GM23248 (cell line): ENCODE data around the gene CCDC180. TPM values are rescaled to one million over a fixed set of nuclear protein-coding genes. Genes with fewer than 3 reads are reported as not detected.

Experiments
- DNase-seq: peaks from one replicate; pipeline ENCODE4 v3.0.0-alpha.2; 2015
- H2AFZ ChIP-seq: fragments of 200-600 bp; sonication (generic); 2 replicates; pipeline ENCODE4 v1.6.1; 2016; ENCODE audit warnings: antibody characterized with exemption
- H3F3A ChIP-seq: fragments of 200-600 bp; sonication (generic); 2 replicates; pipeline ENCODE4 v1.6.1; 2016; ENCODE audit warnings: mild to moderate bottlenecking, antibody characterized with exemption, mixed run types; ENCODE audit not compliant: insufficient read depth
- H3K27ac ChIP-seq: fragments of 200-600 bp; sonication (generic); 2 replicates; pipeline ENCODE4 v1.5.1; 2016; ENCODE audit warnings: mild to moderate bottlenecking
- H3K27me3 ChIP-seq: fragments of 200-600 bp; sonication (generic); replicated peaks from 2 replicates; pipeline ENCODE4 v1.6.1; 2016; ENCODE audit warnings: mild to moderate bottlenecking; ENCODE audit not compliant: insufficient read depth
- H3K36me3 ChIP-seq: fragments of 200-600 bp; sonication (generic); 2 replicates; pipeline ENCODE4 v1.6.1; 2016; ENCODE audit warnings: low read depth, mild to moderate bottlenecking
- H3K4me1 ChIP-seq: fragments of 200-600 bp; sonication (generic); 2 replicates; pipeline ENCODE4 v1.6.1; 2016; ENCODE audit warnings: mild to moderate bottlenecking; ENCODE audit not compliant: insufficient read depth
- H3K4me2 ChIP-seq: fragments of 200-600 bp; sonication (generic); one replicate; pipeline ENCODE4 v1.6.1; 2016; ENCODE audit warnings: mild to moderate bottlenecking; ENCODE audit not compliant: unreplicated experiment
- H3K4me3 ChIP-seq: fragments of 200-600 bp; sonication (generic); 2 replicates; pipeline ENCODE4 v1.5.1; 2016; ENCODE audit warnings: mild to moderate bottlenecking
- H3K79me2 ChIP-seq: fragments of 200-600 bp; sonication (generic); 2 replicates; pipeline ENCODE4 v1.6.1; 2016; ENCODE audit warnings: mild to moderate bottlenecking; ENCODE audit not compliant: insufficient read depth
- H3K9ac ChIP-seq: fragments of 200-600 bp; sonication (generic); 2 replicates; pipeline ENCODE4 v1.6.1; 2016; ENCODE audit warnings: mild to moderate bottlenecking
- H3K9me2 ChIP-seq: fragments of 200-600 bp; sonication (generic); 2 replicates; pipeline ENCODE4 v1.6.1; 2016; ENCODE audit warnings: mixed run types, mild to moderate bottlenecking, moderate library complexity; ENCODE audit not compliant: insufficient read depth
- H3K9me3 ChIP-seq: fragments of 200-600 bp; sonication (generic); one replicate; pipeline ENCODE4 v1.6.1; 2017; ENCODE audit warnings: low read depth
- H4K20me1 ChIP-seq: fragments of 200-600 bp; sonication (generic); 2 replicates; pipeline ENCODE4 v1.6.0; 2016; ENCODE audit not compliant: insufficient read depth
- EZH2 ChIP-seq: fragments of 200-600 bp; sonication (generic); IDR thresholded peaks from 2 replicates; pipeline ENCODE4 v1.6.1; 2018; ENCODE audit warnings: antibody characterized with exemption, mild to moderate bottlenecking; ENCODE audit not compliant: insufficient read depth, poor library complexity, severe bottlenecking
- EZH2phosphoT487 ChIP-seq: fragments of 200-600 bp; sonication (generic); IDR thresholded peaks from 2 replicates; pipeline ENCODE4 v1.6.1; 2018; ENCODE audit warnings: antibody characterized with exemption, moderate library complexity, mild to moderate bottlenecking, low read depth; ENCODE audit not compliant: insufficient read depth
- WGBS, 2 experiments: methylation state at CpG; one replicate each; pipeline ENCODE4 v1.1.6; 2015 to 2017; ENCODE audit warnings: low lambda C conversion rate in 2 of 2, low coverage in 1 of 2; ENCODE audit errors: missing lambda C conversion rate in 2 of 2; 5-methylcytosine and 5-hydroxymethylcytosine counted together
- in situ Hi-C: fragments of 300-500 bp; cut with MboI; formaldehyde crosslinking; loops from 2 replicates; pipeline ENCODE4 v1.15.0; 2020
- polyA plus RNA-seq: library from polyadenylated mRNA; unstranded; fragments of >200 nt; fragmentation: Nextera tagmentation; extraction: Ambion mirVana; gene quantifications from 2 replicates; pipeline ENCODE4 v1.2.1, GENCODE V29; 2016
- total RNA-seq: library from RNA; depleted of rRNA; stranded (reverse); fragments of >200 nt; shearing (Covaris generic); gene quantifications from 2 replicates; pipeline ENCODE4 v1.2.3, GENCODE V29; 2014

The CCDC180 gene
- total and polyA plus RNA-seq, 2 experiments from 2014 or later, result 0.11 to 0.29 TPM

DNA sequence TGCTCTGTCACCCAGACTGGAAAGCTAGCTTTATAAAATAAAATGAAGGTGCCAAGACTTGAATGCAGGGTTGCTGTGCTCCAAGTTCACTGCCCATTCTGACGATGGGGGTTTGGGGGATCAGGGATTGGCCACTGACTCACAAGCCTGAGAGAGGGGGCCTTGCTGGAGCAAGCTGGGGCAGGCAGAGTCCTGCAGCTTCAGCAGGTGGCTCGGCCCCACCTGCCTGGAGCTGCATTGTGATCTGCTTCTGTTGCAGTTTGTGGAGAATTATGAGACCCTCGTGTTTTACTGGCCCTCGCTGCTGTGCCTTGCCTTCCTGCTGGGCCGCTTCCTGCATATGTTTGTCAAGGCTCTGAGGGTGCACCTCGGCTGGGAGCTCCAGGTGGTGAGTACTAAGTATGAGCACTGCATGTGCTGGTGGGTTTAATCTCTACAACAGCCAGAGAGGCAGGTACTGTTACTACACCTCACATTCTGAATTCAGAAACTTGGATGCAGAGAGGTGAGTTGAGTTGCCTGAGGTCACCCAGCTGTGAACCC is 31.1 kb upstream of the CCDC180 start:
- Histone ChIP-seq H3K9me3 (no peaks in the 10 kb centered on the region), H3K27me3 (no peaks in the 10 kb centered on the region), H3K4me3 (no peak overlapping the region), H3K79me2 (no peaks in the 10 kb centered on the region), H3K36me3 (no peaks in the 10 kb centered on the region; the same call in 1 of the 2 replicates), H3F3A (no peaks in the 10 kb centered on the region), H2AFZ (no peak overlapping the region), H3K4me2 (no peak overlapping the region), H3K9ac (no peak overlapping the region), H3K27ac (no peak overlapping the region), H3K4me1 (no peaks in the 10 kb centered on the region), H4K20me1 (no peaks in the 10 kb centered on the region), H3K9me2 (no peaks in the 10 kb centered on the region)
- no peak for DNase-seq
- in situ Hi-C loops, result no loop called here
- TF ChIP-seq EZH2phosphoT487 (no peak), EZH2 (no peak)
- WGBS, 2 experiments, result 91 to 99% methylated on average over 6 of the region's 6 CpGs

DNA sequence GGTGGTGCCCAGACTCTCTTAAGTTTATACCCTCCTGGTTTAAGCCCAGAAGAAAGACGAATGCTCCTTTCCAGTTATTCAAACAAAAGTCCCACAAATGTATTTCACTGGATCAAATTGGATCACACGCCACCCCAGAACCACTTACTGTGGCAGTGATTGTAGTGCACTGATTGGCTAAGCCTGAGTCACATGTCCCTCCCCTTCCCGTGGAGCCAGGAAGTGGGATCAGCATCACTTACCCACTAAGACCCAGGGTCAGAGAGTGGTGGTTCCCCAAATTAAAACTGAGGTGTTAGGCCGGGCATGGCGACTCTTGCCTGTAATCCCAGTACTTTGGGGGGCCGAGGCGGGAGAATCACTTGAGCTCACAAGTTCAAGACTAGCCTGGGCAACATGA is 29.5 kb upstream of the CCDC180 start:
- H3K9ac ChIP-seq, result no peak overlapping the region
- no peak overlapping the region for H3K4me3 ChIP-seq
- H3K27me3 ChIP-seq, result no peaks in the 10 kb centered on the region
- no peaks in the 10 kb centered on the region for H4K20me1 ChIP-seq
- no peaks in the 10 kb centered on the region for H3F3A ChIP-seq
- no peak overlapping the region for H3K4me2 ChIP-seq
- 95 to 100% methylated on average over 7 of the region's 7 CpGs for WGBS, 2 experiments
- no peaks in the 10 kb centered on the region for H3K79me2 ChIP-seq
- no peaks in the 10 kb centered on the region; the same call in 1 of the 2 replicates for H3K36me3 ChIP-seq
- no peaks in the 10 kb centered on the region for H3K9me2 ChIP-seq
- in situ Hi-C loops, result no loop called here
- DNase-seq, result no peak
- TF ChIP-seq EZH2phosphoT487, result no peak
- TF ChIP-seq EZH2, result no peak
- no peaks in the 10 kb centered on the region for H3K9me3 ChIP-seq
- H3K4me1 ChIP-seq, result no peaks in the 10 kb centered on the region
- no peak overlapping the region for H3K27ac ChIP-seq
- H2AFZ ChIP-seq, result no peak overlapping the region

DNA sequence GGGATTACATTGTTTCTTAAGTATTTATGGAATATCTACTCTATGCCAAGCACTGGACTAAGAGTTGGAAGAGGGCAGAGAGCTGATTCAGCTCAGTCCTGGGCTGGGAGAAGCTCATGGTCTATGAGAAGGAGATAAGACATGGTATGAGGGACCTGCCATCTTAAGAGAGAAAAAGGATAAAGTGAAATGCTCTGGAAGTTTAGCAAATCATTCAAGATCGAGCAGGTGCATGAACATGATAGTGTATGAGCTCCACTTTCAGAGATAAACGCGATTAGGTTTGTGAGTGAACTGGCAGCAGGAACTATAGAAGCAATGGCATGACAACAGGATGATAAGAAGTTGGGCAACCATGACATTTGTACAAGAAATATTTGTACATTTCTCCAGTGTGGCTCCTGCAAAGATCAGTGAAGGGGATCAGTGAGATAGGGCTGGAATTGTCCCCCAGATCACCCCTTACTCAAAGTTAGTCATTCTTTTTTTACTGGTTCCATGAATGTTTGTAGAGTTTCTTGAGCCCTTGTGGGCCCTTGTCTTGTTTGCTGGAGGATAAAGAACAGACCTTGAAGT is 26.6 kb upstream of the CCDC180 start:
- in situ Hi-C loops, result no loop called here
- peaks cover 9% of the 10 kb centered on the region for H3K36me3 ChIP-seq
- no peaks in the 10 kb centered on the region for H3K9me3 ChIP-seq
- no peak overlapping the region for H3K4me2 ChIP-seq
- H3F3A ChIP-seq, result no peaks in the 10 kb centered on the region
- H3K9me2 ChIP-seq, result no peaks in the 10 kb centered on the region
- no peak overlapping the region for H3K4me3 ChIP-seq
- no peaks in the 10 kb centered on the region for H3K27me3 ChIP-seq
- DNase-seq, result no peak
- H3K4me1 ChIP-seq, result no peaks in the 10 kb centered on the region
- WGBS, 2 experiments, result 86 to 91% methylated on average over 3 of the region's 3 CpGs
- H3K9ac ChIP-seq, result no peak overlapping the region
- TF ChIP-seq EZH2phosphoT487, result no peak
- no peak for TF ChIP-seq EZH2
- H4K20me1 ChIP-seq, result no peaks in the 10 kb centered on the region
- H2AFZ ChIP-seq, result no peak overlapping the region
- H3K79me2 ChIP-seq, result no peaks in the 10 kb centered on the region
- no peak overlapping the region for H3K27ac ChIP-seq

DNA sequence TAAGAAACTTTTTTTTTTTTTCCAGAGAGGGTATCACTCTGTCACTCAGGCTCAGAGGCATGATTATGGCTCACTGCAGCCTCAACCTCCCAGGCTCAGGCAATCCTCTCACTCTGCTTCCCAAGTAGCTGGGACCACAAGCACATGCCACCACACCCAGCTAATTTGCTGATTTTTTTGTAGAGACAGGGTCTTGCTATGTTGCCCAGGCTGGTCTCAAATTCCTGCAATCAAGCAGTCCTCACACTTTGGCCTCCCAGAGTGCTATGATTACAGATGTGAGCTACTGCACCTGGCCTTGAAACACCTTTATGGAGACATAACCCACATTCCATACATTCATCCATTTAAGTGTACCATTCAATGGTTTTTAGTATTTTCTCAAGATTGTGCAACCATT is 23.7 kb upstream of the CCDC180 start:
- H3K9me3 ChIP-seq, result no peaks in the 10 kb centered on the region
- no peak for TF ChIP-seq EZH2phosphoT487
- in situ Hi-C loops, result no loop called here

DNA sequence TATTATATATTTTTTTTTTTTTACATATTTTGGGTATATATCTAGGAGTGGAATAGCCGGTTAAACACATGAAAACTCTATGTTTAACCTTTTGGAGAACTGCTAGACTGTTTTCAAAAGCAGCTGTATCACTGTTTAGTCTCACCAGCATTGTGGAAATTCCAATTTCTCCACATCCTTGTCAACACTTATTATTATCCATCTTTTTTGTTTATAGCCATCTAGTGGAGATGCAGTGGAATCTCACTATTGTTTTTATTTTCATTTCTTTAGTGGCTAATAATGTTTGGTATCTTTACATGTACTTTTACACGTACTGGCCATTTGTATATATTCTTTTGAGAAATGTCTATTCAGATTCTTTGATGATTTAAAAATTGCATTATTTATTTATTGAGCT is 22.7 kb upstream of the CCDC180 start:
- H2AFZ ChIP-seq, result no peak overlapping the region
- no peak for TF ChIP-seq EZH2phosphoT487
- no peak for TF ChIP-seq EZH2
- H3F3A ChIP-seq, result no peaks in the 10 kb centered on the region
- H3K27me3 ChIP-seq, result no peaks in the 10 kb centered on the region
- H3K4me2 ChIP-seq, result no peak overlapping the region
- no peaks in the 10 kb centered on the region for H3K9me3 ChIP-seq
- H3K4me3 ChIP-seq, result no peak overlapping the region
- in situ Hi-C loops, result no loop called here
- H3K9ac ChIP-seq, result no peak overlapping the region
- 56 to 62% methylated on average over 2 of the region's 2 CpGs for WGBS, 2 experiments
- no peak for DNase-seq
- H3K4me1 ChIP-seq, result no peaks in the 10 kb centered on the region
- H3K9me2 ChIP-seq, result no peaks in the 10 kb centered on the region
- H3K27ac ChIP-seq, result no peak overlapping the region
- H3K36me3 ChIP-seq, result peaks cover 9% of the 10 kb centered on the region
- H4K20me1 ChIP-seq, result no peaks in the 10 kb centered on the region
- no peaks in the 10 kb centered on the region for H3K79me2 ChIP-seq

More for the DNA sequence above, 23.7 kb upstream of the CCDC180 start:
- H3K36me3 ChIP-seq, result peaks cover 9% of the 10 kb centered on the region
- no peaks in the 10 kb centered on the region for H3K4me1 ChIP-seq
- DNase-seq, result no peak
- H3K4me3 ChIP-seq, result no peak overlapping the region
- H3K79me2 ChIP-seq, result no peaks in the 10 kb centered on the region
- no peaks in the 10 kb centered on the region for H3K27me3 ChIP-seq
- H2AFZ ChIP-seq, result no peak overlapping the region
- no peak overlapping the region for H3K4me2 ChIP-seq
- H3F3A ChIP-seq, result no peaks in the 10 kb centered on the region
- H4K20me1 ChIP-seq, result no peaks in the 10 kb centered on the region
- H3K27ac ChIP-seq, result no peak overlapping the region
- no peak overlapping the region for H3K9ac ChIP-seq
- H3K9me2 ChIP-seq, result no peaks in the 10 kb centered on the region
